ENCODE data around the gene DNAJC19.
A peak's percentile ranks its signal among the peaks of the same experiment; 100 is the strongest.
"Not testable (repeated sequence)": the region's sequence is repeated elsewhere in the genome, so short reads cannot be mapped to it uniquely, and the experiment has no call there.

The DNAJC19 gene

DNA sequence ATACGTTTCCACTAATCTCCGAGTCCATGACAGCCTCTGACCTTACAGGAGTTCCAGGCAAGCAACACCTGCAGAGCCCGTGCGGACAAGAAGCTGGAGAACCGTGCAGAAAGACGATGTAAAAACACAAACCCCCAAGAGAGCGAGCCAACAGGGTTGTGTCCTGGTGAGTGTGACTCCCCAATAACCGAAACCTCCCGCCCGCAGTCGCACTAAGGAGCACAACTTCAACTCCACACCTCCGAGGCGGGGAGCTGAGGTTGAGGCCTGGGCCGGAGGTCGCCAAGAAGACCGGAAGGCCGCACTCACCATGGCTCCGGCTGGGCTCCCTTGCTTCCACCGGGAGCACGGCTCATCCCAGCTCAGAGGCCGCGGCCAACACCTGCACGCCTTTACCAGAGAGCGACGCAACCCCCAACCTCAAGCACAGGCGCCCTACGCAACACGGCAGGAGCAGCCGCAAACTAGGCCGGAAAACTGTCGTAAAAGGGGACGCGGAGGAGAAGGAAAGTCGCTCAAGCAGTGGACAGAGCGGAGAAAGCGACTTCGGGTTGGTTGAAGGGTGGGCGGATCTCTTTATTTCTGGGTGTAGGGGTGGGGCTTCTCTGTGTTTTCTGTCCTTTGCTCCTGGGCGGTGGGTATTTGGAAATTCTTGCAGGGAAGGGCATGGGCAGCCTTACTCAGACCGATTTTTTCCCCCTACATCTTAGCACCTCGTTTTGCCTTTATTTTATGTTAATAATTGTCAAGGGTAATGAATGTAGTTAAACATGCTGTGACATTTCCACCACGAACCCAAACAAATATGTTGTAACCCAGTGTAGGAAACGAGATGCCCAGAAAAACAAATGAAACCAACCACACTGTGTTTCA lies at the start of gene DNAJC19:
Gene DNAJC19 (minus strand): TSS at position 446 of the 873 bp plus-strand sequence. CDS start 134 bp downstream, at position 312.
- DNase-seq: peak; percentile 94

DNA sequence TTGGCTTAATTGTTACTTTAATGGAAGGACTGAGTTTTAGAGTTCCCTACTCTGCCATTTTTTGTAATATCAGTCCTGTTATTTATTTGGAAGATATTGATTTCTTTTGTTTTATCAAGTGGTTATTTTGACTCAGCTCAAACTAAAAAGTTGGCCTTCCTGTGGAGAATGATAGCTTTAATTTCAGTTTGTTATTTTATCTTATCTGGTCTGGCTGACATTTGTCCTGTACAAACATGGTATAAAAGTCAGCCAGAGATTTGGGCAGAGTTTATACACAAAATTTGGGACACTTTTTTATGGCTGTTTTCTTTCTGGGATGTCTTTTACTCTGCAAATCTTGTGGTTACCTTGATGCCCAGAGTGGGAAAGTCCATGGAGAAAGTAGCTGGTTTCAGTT lies 41.4 kb upstream of the DNAJC19 start:
- DNase-seq: no peak

DNA sequence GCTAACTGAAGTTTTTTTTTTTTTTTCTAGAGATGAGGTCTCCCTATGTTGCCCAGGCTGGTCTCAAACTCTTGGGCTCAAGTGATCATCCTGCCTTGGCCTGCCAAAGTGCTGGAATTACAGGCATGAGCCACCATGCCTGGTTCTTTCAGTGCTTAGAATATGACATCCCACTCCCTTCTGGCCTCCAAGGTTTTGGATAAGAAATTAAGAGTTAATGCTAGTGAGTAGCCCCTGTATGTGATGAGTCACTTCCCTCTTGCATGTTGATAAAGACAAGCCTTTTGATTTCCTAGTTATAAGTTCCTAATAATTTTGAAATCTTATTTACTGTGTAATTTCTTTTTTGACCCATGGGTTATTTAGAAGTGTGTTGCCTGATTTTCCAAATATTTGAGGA lies 35.7 kb upstream of the DNAJC19 start:
- DNase-seq: no peak

DNA sequence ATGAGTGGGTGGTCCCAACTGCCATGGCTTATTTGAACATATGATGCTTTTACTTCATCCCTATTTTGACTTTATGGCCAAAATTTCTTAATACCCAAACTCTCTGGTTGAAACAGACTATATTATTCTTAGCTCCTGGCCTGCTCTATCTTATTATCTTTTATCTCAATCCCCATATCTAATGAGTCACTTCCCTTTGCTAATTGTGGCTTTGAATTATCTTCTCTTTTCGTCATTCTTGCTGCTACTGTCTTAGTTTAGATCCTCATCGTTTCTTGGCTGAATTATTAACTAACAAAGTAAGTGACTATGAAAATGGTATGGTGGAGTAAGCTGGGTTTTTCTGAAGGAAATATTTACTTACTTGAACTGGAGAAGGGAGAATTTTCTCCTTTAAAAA lies 28.2 kb upstream of the DNAJC19 start:
- no peak for DNase-seq

DNA sequence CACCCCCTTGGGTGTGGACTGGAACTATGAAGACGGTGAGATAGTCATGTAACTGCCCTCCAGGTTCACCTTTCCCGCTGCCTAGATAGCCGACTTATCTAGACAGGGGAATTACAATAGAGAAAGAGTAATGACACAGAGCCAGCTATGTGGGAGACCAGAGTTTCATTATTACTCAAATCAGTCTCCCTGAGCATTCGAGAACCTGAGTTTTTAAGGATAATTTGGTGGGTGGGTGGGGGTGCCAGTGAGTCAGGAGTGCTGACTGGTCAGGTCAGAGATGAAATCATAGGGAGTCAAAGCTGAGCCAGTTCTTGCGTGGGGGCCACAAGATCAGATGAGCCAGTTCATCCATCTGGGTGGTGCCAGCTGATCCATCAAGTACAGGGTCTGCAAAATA lies 19.7 kb upstream of the DNAJC19 start:
- no peak for DNase-seq

DNA sequence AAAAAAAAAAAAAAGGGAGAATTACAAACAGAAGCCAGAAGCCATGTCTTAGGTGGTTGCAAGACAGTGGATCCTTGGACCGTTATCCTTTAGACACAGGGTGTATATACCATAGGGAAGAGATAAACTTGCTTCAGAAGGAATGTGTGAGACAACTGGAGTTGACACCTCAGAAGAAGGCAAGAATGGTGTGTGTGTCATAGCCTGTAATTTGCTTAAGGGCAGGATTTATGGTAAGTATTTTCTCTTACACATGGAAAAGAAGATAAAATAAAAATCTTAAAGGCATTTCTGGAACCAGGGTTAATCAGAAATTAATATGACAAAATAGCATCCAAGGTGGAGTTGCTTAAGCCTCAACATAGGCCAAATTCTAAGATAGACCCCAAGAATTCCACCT lies 19.3 kb upstream of the DNAJC19 start:
- no peak for DNase-seq

DNA sequence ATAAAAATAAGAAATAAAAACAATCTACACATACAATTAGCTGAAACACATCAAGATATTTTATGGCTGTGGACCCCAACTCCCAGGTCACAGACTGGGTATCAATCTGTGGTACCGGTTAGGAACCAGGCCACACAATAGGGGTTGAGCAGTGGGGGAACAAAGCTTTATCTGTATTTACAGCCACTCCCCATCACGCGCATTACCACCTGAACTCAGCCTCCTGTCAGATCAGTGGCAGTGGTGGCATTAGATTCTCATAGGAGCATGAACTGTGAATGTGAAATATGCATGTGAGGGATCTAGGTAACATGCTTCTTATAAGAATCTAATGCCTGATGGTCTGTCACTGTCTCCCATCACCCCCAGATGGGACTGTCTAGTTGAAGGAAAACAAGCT lies 17.7 kb upstream of the DNAJC19 start:
- no peak for DNase-seq

DNA sequence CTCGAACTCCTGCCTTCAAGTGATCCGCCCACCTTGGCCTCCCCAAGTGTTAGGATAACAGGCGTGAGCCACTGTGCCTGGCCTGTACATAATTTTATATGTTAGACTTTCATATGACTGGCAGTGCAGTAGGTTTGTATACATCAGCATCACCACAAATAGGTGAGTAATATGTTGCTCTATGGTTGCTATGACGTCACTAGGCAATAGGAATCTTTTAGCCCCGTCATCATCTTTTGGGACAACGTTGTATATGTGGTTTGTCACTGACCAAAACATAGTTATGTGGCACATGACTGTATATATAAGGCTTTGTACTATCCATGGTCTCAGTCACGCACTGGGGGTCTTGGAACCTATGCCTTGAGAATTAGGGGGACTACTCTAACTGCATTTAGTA lies 17.0 kb upstream of the DNAJC19 start:
- DNase-seq: no peak

DNA sequence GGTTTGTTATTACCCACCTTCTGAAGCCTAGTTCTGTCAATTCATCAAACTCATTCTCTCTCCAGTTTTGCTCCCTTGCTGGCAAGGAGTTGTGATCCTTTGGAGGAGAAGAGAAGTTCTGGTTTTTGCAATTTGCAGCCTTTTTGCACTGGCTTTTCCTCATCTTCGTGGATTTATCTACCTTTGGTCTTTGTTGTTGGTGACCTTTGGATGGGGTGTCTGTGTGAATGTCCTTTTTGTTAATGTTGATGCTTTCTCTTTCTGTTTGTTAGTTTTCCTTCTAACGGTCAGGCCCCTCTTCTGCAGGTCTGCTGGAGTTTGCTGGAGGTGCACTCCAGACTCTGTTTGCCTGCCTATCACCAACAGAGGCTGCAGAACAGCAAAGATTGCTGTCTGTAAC lies 13.9 kb upstream of the DNAJC19 start:
- not testable (repeated sequence) for DNase-seq

DNA sequence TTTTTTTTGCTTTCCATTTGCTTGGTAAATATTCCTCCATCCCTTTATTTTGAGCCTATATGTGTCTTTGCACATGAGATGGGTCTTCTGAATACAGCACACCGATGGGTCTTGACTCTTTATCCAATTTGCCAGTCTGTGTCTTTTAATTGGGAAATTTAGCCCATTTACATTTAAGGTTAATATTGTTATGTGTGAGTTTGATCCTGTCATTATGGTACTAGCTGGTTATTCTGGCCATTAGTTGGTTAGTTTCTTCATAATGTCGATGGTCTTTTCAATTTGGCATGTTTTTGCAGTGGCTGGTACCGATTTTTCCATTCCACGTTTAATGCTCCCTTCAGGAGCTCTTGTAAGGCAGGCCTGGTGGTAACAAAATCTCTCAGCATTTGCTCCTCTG lies 12.8 kb upstream of the DNAJC19 start:
- DNase-seq: not testable (repeated sequence)

DNA sequence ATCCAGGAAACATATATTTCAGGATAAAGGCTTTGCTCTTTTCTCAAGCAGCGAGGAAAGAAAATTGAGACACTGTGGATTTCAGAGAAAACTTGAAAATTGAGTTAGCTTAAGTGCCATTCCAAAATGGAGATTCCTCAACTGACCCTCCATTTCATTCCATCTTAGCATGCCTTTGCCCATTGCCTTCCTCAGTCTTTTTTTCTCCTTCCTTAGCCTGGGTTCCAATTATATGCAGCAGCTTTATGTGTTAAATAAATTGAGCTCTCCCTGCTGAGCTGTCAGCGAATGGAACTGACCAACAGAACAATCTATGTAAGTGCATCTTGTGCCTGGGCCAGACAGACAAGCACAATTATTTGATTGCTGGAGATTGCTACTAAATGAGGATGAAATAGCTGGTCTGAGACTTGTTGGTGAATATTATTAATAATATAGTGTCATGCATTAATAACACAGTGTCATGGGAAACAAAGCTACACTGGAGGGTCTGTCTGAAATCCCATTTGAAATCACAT lies 6.9 kb upstream of the DNAJC19 start:
- no peak for DNase-seq

DNA sequence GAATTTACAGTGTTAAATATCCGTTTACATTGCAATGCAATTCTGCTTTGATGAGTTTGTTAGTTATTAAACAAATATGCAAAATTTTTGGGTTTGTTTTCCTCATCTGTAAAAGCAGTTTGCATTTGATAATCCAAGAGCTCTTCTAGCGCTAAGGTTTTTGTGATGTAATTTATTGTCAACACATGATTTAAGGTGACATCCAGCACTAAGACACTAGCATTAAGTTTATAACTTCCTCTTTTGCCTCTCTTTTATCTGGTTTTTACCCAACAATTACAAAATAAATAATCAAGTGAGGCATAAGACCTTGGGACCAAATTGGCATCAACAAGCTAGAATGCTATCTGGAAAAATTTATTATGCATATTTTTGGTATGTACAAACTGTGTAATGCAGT lies 969 bp upstream of the DNAJC19 start:
- no peak for DNase-seq

DNA sequence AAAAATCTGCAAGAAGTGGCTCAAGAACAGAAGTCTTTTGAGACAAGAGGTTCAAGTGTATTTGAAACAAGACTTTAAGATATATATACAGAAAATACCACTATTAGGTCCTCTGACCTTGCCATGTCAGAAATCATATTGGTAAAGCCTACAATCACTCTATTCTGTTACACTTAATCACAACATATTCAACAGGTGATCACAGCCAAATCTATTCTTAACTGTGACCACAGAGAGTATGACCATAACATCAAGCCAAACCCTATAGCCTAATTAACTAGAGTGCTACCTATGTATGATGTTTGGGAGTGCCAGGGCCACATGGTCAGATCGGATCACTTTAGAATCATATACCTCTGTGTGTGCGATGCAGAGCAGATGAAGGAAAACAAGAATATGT lies 2.2 kb downstream of the DNAJC19 start:
- no peak for DNase-seq

DNA sequence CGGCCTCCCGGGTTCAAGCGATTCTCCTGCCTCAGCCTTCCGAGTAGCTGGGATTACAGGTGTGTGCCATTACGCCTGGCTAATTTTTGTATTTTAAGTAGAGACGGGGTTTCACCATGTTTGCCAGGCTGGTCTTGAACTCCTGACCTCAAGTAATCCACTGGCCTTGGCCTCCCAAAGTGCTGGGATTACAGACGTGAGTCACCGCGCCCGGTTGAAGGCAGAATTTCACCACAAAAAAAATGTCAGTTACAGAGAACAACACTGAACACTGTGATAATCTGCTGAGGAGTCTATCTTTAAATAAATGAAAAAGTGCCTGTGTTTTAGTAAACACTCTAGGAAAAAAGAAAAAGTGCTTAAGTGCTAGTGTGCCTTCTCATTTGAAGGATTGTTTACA lies 3.2 kb downstream of the DNAJC19 start:
- not testable (repeated sequence) for DNase-seq

DNA sequence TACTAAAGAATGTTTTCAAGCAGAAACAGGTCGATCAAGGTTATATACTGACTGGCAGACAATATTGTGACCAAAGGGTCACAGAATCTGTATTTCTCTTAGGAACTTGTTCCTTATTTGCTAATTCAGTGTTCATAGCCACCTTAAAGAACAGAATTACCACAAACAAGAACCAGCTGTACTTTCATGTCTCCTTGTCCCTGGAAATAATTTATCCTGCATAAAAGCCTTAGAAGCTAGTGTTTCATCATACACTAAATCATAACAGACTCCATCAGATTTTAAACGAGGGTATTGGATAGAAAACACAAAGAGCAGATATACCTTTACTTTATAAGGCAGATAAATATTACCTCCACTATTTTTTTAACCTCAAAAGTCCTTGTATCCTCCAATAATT lies 6.4 kb downstream of the DNAJC19 start:
- no peak for DNase-seq

DNA sequence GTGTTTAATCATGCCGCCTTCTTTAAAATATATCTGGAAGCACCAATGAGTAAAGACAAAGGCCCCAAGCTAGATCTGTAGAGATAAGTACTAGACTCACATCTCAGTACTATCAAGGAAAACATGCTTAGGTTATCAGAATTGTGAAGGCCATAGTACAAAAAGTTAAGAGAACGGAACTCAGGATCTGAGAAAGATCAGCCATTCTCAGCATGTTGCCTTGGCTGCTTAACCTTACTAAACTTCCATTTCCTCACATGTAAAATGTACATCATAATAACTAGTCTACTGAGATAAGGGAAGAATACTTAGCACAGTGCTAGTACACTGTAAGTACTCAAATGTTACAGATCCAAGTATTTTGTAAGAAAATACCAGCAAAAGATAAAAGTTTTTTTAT lies 7.6 kb downstream of the DNAJC19 start:
- no peak for DNase-seq

DNA sequence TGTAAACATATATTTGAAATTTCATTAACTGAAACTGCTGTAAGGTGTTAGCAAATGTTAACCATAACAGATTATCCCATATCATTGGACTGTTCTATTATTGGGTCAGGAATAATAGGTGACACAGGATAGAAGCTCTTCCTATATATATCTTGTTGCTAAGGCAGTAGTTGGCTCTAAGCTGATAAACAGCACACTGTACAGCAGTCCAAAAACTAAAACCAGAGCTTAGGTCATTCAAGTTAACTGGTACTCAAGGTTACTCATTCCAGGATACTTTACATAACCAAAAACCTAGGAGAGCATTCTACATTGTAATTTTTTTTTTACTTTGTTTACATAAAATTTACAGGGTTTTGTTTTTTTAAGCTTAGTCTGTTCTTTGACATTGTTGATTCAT lies 8.9 kb downstream of the DNAJC19 start:
- DNase-seq: no peak

DNA sequence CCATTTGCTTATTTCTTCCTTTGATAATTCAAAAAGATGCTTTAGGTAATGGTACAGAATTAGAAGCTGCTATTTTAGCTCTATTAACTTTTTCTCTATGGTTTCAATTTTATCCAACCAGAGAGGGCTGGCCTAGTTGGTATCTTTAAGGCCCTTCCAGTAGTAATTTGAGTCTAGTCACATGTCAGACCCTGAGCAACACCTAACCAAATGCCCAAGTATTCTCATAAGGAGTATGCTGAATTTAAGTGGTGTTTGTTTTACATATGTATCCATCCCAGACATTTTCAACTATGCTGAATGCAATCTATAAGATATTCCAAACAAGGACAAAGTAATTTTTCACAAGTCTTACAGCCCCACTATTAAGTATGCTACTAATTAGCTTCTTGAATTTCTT lies 9.6 kb downstream of the DNAJC19 start:
- DNase-seq: no peak

DNA sequence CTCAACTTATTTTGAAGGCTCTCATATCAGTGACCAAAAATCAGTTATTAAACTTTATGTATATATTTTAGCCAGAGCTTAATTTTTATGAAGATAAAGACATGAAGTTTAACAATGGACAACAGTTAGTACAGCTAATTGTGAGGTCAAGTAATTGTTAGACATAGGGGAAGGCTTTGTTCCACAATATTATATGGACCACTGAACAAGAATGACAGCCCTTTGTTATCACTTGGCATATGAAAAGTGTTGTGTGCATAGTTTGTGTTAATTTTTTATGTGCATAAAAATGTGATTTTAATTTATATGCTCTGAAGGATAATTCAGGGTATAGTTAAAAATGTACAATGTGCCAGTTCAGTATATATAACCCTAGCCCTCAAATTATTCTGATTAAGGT lies 12.0 kb downstream of the DNAJC19 start:
- no peak for DNase-seq

DNA sequence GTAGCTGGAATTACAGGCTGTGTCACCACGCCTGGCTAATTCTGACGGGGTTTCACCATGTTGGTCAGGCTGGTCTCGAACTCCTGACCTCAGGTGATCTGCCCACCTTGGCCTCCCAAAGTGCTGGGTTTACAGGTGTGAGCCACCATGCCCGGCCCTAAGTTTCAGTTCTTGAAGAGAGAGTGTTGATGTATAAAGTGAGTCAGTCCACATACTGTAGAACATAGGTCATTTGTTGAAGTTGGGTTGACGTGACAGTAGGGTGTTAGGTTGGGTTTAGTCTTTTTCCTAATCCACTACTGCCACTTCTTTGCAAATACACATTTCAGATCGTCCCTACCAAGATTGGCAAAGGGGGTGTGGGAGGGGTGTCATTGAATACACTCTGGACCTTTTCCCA lies 15.2 kb downstream of the DNAJC19 start:
- DNase-seq: no peak

DNA sequence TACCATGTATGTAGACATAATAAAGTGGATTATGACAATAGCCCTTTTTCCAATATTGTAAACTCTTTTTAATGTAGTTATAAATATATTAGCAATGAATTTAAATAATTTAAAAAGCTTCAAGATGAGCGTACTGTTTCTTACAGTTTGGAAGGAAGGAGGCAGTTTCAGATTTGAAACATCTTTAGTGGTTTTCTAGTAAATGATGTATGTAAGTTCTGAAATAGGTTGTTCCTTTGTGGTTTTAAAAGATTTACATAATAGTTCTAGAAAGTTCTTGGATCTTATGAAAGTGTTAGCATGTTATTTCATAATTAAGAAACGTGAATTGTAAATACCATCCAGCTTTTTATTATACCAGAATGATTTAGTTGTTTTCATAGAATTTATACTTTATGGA lies 16.0 kb downstream of the DNAJC19 start:
- no peak for DNase-seq

DNA sequence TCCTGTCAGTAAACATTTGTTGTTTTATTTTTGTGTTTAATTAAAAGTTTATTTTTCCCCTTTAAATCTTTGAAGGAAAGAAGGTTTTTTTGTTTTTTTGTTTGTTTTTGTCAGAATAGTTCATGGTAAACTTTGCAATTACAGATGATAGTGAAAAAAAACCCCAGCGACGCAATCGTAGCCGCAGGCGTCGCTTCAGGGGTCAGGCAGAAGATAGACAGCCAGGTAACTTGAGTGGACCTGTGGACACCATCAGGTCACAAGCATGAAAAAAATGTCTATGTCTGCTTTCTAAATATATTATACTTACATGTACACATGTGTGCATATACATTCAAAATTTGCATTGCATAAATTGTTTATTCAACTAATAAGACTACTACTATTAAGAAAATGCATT lies 18.6 kb downstream of the DNAJC19 start:
- no peak for DNase-seq

DNA sequence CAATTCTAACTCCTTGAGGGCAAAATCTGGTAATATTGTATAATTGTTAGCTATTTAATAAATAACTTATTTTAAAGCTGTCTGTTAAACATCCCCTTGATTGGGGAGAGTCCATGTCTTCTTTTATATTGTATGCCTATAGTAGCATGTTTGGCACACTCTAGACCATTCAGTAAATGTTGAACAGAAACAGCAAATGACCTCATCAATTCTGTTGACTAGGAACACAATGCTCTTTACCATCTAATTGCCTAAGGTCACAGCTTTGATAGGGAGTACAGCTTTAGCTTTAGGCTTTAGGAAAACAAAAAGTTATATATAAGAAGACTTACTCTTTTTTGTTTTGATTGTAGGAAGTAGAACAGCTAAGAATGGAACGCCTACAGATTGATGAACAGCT lies 27.0 kb downstream of the DNAJC19 start:
- DNase-seq: no peak

DNA sequence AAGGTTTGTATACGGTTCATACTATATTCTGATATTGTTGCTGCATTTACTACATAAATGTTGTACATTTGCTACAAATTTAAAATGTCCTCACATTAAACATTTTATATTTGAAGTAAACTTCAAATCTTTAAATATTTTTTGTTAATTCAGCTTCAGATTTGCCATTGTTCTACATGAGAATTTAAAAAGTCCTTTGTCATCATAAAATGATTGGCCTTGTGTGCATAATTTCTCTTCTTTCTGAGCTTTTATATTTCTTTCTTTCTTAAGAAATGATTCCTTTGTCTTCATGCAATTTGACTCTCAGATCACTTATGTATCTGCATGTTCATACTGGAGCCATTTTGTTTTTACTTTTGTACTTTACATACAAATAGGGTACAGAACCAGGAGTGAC lies 28.0 kb downstream of the DNAJC19 start:
- DNase-seq: no peak

DNA sequence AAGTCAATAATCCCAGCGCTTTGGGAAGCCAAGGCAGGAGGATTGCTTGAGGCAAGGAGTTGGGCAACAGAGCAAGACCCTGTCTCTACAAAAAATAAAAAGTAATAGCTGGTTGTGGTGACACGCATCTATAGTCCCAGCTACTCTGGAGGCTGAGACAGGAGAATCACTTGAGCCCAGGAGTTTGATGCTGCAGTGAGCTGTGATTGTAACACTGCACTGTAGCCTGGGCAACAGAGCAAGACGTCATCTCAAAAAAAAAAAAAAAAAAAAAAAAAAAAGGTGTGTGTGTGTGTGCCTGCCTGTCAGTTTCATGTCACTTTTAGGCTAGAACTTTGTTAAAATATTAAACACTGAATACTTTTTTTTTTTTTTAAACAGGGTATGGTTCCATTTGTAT lies 28.4 kb downstream of the DNAJC19 start:
- no peak for DNase-seq
